ENCODE data around the gene PLXDC2.

GRCh38 chr10:19862811-19863515 lies 46.7 kb downstream of the PLXDC2 start:
- TF ChIP-seq CTCF (conservative IDR thresholded peaks at IDR 0.05; ENCODE audit: low read depth, low read length) (no peak), EZH2phosphoT487 (IDR thresholded peaks at IDR 0.05; ENCODE audit: borderline replicate concordance, low read length) (no peak), EZH2 (IDR thresholded peaks at IDR 0.05; ENCODE audit: low read length, unreplicated experiment) (no peak)
